Subcutaneous abdominal adipose tissue (tissue), 5 donors: Measurements from ENCODE around the gene PLXNA4.

Experiments used
- H3K27ac ChIP-seq: one replicate; pipeline ENCODE4 v1.7.0; 2013; ENCODE audit warnings: low read depth, mild to moderate bottlenecking, inconsistent platforms, low read length, moderate library complexity
- H3K27me3 ChIP-seq, 5 donors: one replicate each; pipeline ENCODE4 v1.7.0; 2013; ENCODE audit warnings: low read length in 5 of 5, inconsistent platforms in 1 of 5; ENCODE audit not compliant: control insufficient read depth in 5 of 5, insufficient read depth in 4 of 5
- H3K36me3 ChIP-seq, 5 donors: one replicate each; pipeline ENCODE4 v1.7.0; 2013; ENCODE audit warnings: low read length in 5 of 5; ENCODE audit not compliant: control insufficient read depth in 5 of 5, insufficient read depth in 5 of 5
- H3K4me1 ChIP-seq, 5 donors: one replicate each; pipeline ENCODE4 v1.7.0; 2013; ENCODE audit warnings: low read length in 5 of 5, mild to moderate bottlenecking in 3 of 5, moderate library complexity in 1 of 5; ENCODE audit not compliant: control insufficient read depth in 5 of 5, insufficient read depth in 5 of 5
- H3K4me3 ChIP-seq, 5 donors: one replicate each; pipeline ENCODE4 v1.7.0; 2013; ENCODE audit warnings: low read length in 5 of 5, low read depth in 1 of 5
- H3K9ac ChIP-seq, 5 donors: one replicate each; pipeline ENCODE4 v1.7.0; 2013; ENCODE audit warnings: low read length in 5 of 5, mild to moderate bottlenecking in 4 of 5, moderate library complexity in 3 of 5
- H3K9me3 ChIP-seq, 5 donors: one replicate each; pipeline ENCODE4 v1.7.0; 2013; ENCODE audit warnings: low read length in 5 of 5; ENCODE audit not compliant: control insufficient read depth in 5 of 5
- donor health status: healthy.
- donor health status: healthy.
- donor health status: healthy.
- donor health status: healthy.
- donor health status: healthy.

PLXNA4 gene

DNA sequence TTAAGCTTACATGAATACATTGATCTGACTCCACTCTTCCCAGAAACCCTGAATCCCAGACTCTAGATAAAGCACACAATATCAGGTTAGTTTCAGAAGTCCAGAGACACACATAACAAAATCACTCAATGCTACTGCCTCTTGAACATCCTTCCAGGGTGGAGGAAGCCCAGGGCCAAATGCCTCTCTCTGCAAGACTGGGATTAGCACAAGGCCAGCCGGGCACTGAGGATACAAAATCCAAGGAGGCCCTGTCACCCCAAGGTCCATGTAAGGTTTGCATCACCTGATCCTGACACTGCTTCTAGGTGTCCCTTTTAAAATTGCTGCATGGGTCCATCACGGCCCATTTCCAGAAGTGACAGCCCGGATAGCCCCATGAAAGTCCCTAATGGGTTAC lies 2.6 kb upstream of the PLXNA4 start:
- H3K27me3 ChIP-seq = peaks cover 0 to 28% (median 13%) of the 10 kb centered on the region in 5 donors

DNA sequence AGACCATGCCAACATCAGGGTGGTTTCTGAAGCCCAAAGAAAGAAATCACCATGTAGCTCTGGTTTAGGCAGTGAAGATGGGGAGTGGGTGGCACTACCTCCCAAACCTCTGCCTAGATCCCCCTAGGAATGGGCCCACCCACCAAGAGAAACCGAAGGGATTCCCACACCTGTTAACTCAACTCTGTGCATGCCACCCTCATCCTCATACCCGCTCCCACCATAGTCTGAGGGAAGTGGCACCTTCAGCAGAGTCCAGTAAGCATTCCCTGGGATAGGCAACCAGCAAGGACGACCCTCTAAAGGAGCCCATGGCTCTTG lies 1.7 kb upstream of the PLXNA4 start:
- Histone ChIP-seq H3K4me1 (peaks cover 3 to 43% (median 36%) of the 10 kb centered on the region in 5 donors), H3K9me3 (no peaks in the 10 kb centered on the region), H3K27me3 (peaks cover 0 to 34% (median 19%) of the 10 kb centered on the region in 5 donors), H3K36me3 (peaks cover 0 to under 1% (median 0%) of the 10 kb centered on the region in 5 donors), H3K27ac (no peak overlapping the region), H3K4me3 (no peak overlapping the region), H3K9ac (no peak overlapping the region)

More for the DNA sequence above, 2.6 kb upstream of the PLXNA4 start:
- no peak overlapping the region for H3K27ac ChIP-seq
- H3K4me3 ChIP-seq = no peak overlapping the region
- H3K9ac ChIP-seq = no peak overlapping the region
- H3K4me1 ChIP-seq = peaks cover 0 to 34% (median 28%) of the 10 kb centered on the region in 5 donors
- no peaks in the 10 kb centered on the region for H3K9me3 ChIP-seq
- no peaks in the 10 kb centered on the region for H3K36me3 ChIP-seq

DNA sequence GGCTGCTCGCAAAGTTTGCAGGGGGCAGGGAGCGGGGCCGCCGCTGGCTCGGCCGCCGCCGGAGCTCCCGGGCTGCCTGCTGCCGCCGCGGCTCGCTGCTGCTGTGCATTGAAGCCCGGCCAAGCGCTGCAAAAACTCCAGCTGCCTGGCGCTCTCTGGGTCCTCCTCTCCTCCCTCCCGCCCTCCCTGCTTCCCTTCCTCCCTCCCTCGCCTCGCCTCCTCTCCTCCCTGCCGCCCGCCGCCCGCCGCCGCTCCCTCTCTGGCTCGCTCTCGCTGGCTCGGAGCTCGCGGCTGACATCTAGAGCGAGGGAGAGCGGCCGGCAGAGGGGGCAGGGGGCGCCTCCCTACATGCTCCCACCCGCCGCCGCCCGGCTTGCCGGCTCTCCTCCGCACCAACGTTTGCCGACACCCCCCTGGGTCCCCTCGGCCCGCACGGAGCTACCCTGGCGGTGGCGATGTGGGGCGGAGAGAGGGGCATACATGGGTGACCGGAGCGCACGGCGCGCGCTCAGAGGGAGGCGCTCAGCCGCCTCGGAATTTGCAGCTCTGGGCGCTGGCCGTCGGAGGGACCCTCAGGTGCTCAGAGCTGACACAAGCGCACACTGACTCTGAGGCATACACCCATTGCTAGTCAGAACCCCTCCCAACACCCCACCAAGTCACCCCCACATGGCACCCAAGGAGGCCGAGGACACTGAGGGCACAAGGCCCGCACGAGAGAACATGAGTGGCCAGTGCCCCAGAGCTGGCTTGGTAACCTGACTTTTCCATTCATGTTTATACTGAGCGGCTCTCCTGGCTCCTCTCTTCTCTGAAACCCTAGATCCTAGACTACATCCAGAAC lies 1.2 kb upstream of the PLXNA4 start:
- H3K9ac ChIP-seq = peak overlapping the region in 1 of 5 donors; percentile 53
- peaks cover 0 to 2% (median 0%) of the 10 kb centered on the region in 5 donors for H3K36me3 ChIP-seq
- peaks cover 0 to 37% (median 19%) of the 10 kb centered on the region in 5 donors for H3K27me3 ChIP-seq
- peaks cover 3 to 48% (median 42%) of the 10 kb centered on the region in 5 donors for H3K4me1 ChIP-seq
- peak overlapping the region in 4 of 5 donors; percentile 34 to 77 (median 46) for H3K4me3 ChIP-seq
- no peaks in the 10 kb centered on the region for H3K9me3 ChIP-seq
- H3K27ac ChIP-seq = no peak overlapping the region

DNA sequence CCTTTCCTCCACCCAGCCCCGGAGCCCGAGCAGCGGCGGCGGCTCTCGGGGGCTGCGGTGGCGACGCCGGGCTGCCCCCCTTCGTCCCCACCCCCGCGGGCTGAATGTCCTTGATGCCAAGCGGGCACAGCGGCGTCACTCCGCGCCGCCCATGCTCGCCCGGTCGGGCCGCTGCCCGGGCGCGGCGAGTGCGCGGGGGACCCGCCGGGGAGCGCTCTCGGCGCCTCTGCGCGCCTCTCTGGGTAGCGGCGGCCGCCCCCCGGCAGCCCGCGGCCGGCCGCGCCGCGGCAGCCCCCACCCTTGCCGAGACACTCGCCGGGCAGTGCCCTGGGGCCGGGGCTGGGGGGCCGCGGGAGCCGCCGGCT lies 433 bp upstream of the PLXNA4 start:
- Histone ChIP-seq H3K27me3 (peaks cover 0 to 39% (median 19%) of the 10 kb centered on the region in 5 donors), H3K4me1 (peaks cover 3 to 56% (median 49%) of the 10 kb centered on the region in 5 donors), H3K27ac (no peak overlapping the region), H3K9me3 (no peaks in the 10 kb centered on the region), H3K4me3 (peak overlapping the region; percentile 42 to 82 (median 77)), H3K9ac (peak overlapping the region in 2 of 5 donors; percentile 49 to 80), H3K36me3 (peaks cover 0 to 2% (median 0%) of the 10 kb centered on the region in 5 donors)

DNA sequence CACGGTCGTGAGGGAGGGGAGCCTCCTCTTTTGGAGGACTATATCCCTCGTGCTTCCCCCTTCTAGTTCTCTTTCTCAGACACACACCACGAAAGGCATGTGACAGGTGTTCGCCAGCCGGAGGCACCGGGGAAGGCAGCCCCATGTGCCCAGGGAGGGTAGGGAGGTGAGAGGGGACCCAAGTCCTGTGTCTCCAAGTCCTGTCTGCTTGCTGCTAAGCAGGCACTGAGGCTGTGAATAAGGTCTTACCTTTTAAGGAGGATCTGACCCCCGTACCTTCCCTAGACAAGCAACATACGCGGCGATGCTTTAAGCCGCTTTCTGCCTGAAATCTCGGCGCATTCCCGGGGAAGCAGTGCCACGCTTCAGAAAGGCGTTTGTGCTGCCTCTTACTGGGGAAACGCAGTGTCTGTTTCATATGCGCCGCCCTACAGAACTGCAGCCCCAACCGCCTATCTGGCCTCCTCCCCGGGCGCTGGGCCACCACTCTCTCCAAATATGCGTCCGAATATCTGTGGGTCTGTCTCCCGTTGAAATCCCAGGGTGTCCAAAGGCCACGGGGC lies 770 bp downstream of the PLXNA4 start:
- Histone ChIP-seq H3K27me3 (peaks cover 0 to 39% (median 19%) of the 10 kb centered on the region in 5 donors), H3K36me3 (peaks cover 0 to 8% (median 2%) of the 10 kb centered on the region in 5 donors), H3K4me3 (peak overlapping the region; percentile 68 to 95 (median 82)), H3K9me3 (no peaks in the 10 kb centered on the region), H3K4me1 (peaks cover 3 to 57% (median 50%) of the 10 kb centered on the region in 5 donors), H3K27ac (no peak overlapping the region), H3K9ac (peak overlapping the region; percentile 4 to 80 (median 54))

DNA sequence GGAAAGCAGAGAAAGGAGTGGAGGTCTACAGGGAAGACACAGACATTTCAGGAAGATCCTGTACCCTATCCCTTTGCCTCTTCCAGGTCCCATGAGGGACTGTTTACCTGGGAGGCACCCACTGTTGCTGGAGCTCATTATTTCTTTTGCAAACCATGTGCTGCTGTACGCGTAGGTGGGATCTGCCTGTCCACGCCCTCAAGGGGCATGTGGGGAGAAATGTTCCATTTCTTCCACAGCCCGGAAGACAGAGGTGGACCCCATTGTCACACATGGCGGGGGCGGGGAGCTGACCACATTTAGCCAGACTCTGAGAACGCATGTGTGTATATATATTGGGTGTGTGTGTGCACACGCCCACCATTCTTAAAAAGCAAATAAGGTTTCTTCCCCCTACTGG lies 2.0 kb downstream of the PLXNA4 start:
- Histone ChIP-seq H3K4me3 (peak overlapping the region; percentile 3 to 95 (median 82)), H3K27ac (no peak overlapping the region), H3K4me1 (peaks cover 3 to 59% (median 50%) of the 10 kb centered on the region in 5 donors), H3K36me3 (peaks cover 0 to 13% (median 5%) of the 10 kb centered on the region in 5 donors), H3K27me3 (peaks cover 0 to 39% (median 19%) of the 10 kb centered on the region in 5 donors), H3K9me3 (no peaks in the 10 kb centered on the region), H3K9ac (peak overlapping the region in 2 of 5 donors; percentile 4 to 80)

DNA sequence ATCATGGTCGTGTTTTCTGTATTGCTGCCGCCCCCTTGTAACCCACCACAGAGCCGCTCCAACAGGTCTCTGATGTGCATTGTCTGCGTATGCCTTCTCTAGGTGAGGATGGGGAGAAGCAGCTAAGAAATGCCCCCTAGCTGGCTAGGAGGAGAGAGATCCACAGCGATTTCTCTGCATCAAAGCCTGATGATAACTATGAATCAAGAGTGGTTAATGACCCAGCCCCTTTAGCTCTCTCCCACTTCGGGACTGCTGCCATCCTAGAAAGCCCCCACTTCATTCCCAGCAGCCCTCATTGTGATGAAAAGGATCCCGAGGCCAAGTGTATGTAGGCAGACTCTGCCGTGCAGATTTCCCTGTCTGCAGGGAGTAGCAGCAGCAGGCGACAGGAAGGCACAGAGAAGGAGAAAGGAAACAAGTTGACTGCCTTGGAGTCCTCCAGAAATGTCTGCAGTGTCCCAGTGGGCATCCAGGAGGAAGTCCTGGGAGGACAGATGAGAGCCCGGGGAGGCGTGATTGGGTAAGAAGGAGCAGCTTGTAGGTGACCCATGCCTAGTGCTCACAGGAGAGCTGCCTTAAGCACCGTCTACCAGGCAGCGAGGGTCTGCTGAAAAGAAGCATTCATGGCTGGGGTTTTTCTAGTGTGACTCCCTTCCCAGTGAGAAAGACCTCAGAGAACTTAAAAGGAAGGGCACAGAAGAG lies 2.9 kb downstream of the PLXNA4 start:
- H3K4me1 ChIP-seq = peaks cover 3 to 60% (median 50%) of the 10 kb centered on the region in 5 donors
- peak overlapping the region in 3 of 5 donors; percentile 4 to 49 (median 17) for H3K9ac ChIP-seq
- H3K27ac ChIP-seq = no peak overlapping the region
- H3K27me3 ChIP-seq = peaks cover 0 to 39% (median 19%) of the 10 kb centered on the region in 5 donors
- peak overlapping the region in 4 of 5 donors; percentile 19 to 95 (median 80) for H3K4me3 ChIP-seq
- peaks cover 0 to 13% (median 5%) of the 10 kb centered on the region in 5 donors for H3K36me3 ChIP-seq
- H3K9me3 ChIP-seq = no peaks in the 10 kb centered on the region

DNA sequence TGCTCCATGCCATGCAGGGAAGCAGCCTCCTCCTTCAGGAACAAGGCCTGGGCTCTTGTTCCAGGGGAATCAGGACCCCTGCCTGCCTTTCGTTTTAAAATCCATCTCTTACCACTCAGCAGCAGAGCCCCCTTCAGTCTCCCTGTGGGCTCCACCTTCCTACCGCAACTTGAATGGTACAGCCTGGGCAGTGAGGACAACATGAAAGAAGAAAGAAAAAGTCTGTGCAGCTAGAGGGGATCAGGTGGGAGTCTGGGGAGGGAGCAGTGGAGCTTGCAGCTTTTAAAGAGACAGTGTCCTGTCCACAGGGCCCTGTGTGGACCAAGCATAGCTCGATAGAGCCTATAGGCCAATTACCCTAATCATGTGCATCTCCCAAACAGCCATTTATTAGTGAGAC lies 3.7 kb downstream of the PLXNA4 start:
- peaks cover 0 to 13% (median 5%) of the 10 kb centered on the region in 5 donors for H3K36me3 ChIP-seq
- H3K9me3 ChIP-seq = no peaks in the 10 kb centered on the region
- H3K9ac ChIP-seq = no peak overlapping the region
- peaks cover 0 to 31% (median 19%) of the 10 kb centered on the region in 5 donors for H3K27me3 ChIP-seq
- peaks cover 3 to 63% (median 50%) of the 10 kb centered on the region in 5 donors for H3K4me1 ChIP-seq
- no peak overlapping the region for H3K4me3 ChIP-seq
- no peak overlapping the region for H3K27ac ChIP-seq

DNA sequence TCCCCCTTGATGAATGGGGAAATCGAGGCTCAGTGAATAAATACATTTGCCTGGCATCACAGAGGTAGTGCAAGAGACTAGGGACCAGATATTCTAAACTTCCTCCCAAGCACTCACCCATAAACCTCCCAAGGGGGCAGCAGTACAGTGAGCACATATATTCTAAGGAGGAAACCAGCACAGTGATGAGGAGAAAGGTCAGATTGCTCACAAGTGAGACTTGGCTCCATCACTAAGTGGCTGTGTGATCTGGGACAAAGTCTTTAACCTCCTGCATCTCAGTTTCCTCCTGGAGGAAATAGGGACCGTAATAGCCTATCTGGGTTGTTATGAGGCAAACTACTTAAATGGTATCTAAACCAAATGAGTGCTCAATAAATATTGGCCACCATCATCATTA lies 4.3 kb downstream of the PLXNA4 start:
- no peaks in the 10 kb centered on the region for H3K9me3 ChIP-seq
- peaks cover 0 to 30% (median 19%) of the 10 kb centered on the region in 5 donors for H3K27me3 ChIP-seq
- no peak overlapping the region for H3K9ac ChIP-seq
- H3K4me1 ChIP-seq = peaks cover 3 to 61% (median 50%) of the 10 kb centered on the region in 5 donors
- H3K36me3 ChIP-seq = peaks cover 0 to 13% (median 5%) of the 10 kb centered on the region in 5 donors
- H3K27ac ChIP-seq = no peak overlapping the region
- no peak overlapping the region for H3K4me3 ChIP-seq
